ENCODE data around the gene EPDR1. TPM values are rescaled to one million over a fixed set of nuclear protein-coding genes. Genes with fewer than 3 reads are reported as not detected.

The EPDR1 gene
- total RNA-seq, 1 donor: 28.1 TPM

GRCh38 chr7:37927773-37928444 is 7.5 kb downstream of the EPDR1 start:
- peak; percentile 46 for DNase-seq (ENCODE audit: low read depth)
- no peak overlapping the region for H3K4me3 ChIP-seq (ENCODE audit: low read depth, low read length)
- TF ChIP-seq CTCF (IDR thresholded peaks at IDR 0.05; ENCODE audit: insufficient read depth, low read depth, low read length): no peak

- no peak for DNase-seq (ENCODE audit: low read depth)
- no peak overlapping the region for H3K4me3 ChIP-seq (ENCODE audit: low read depth, low read length)
- TF ChIP-seq CTCF (IDR thresholded peaks at IDR 0.05; ENCODE audit: insufficient read depth, low read depth, low read length): no peak
These were observed 8.4 kb downstream of the EPDR1 start for GRCh38 chr7:37928878-37929277.

GRCh38 chr7:37930226-37930948 is 9.9 kb downstream of the EPDR1 start:
- DNase-seq (ENCODE audit: low read depth): peak; percentile 57
- H3K4me3 ChIP-seq (ENCODE audit: low read depth, low read length): no peak overlapping the region
- no peak for TF ChIP-seq CTCF (IDR thresholded peaks at IDR 0.05; ENCODE audit: insufficient read depth, low read depth, low read length)

- DNase-seq (ENCODE audit: low read depth): no peak
- TF ChIP-seq CTCF (IDR thresholded peaks at IDR 0.05; ENCODE audit: insufficient read depth, low read depth, low read length): no peak
- no peak overlapping the region for H3K4me3 ChIP-seq (ENCODE audit: low read depth, low read length)
These were observed 12.1 kb downstream of the EPDR1 start for GRCh38 chr7:37932543-37932942.

- DNase-seq (ENCODE audit: low read depth): no peak
- TF ChIP-seq CTCF (IDR thresholded peaks at IDR 0.05; ENCODE audit: insufficient read depth, low read depth, low read length): no peak
- H3K4me3 ChIP-seq (ENCODE audit: low read depth, low read length): no peak overlapping the region
These were observed 12.7 kb downstream of the EPDR1 start for GRCh38 chr7:37933018-37933566.

GRCh38 chr7:37942934-37943610 is 22.6 kb downstream of the EPDR1 start:
- peak; percentile 12 for DNase-seq (ENCODE audit: low read depth)
- TF ChIP-seq CTCF (IDR thresholded peaks at IDR 0.05; ENCODE audit: insufficient read depth, low read depth, low read length): no peak
- no peak overlapping the region for H3K4me3 ChIP-seq (ENCODE audit: low read depth, low read length)

Data from fibroblast of villous mesenchyme (primary cell).